B cell (primary cell): ENCODE data around the gene GFRAL. TPM values are rescaled to one million over a fixed set of nuclear protein-coding genes. Genes with fewer than 3 reads are reported as not detected.

ENCODE experiments used
- ATAC-seq: fragments of 200-7000 bp; cut with Tn5 transposase; one replicate; pipeline ENCODE4 v1.10.0; 2021; ENCODE audit warnings: low read depth, mild to moderate bottlenecking, moderate number of reproducible peaks, moderate library complexity
- CTCF ChIA-PET: fragments of 350-600 bp; sonication (Branson Sonifier 250); formaldehyde crosslinking; loops from one replicate; lab custom pipeline; 2021; ENCODE audit warnings: antibody characterized with exemption, inconsistent platforms; lab: Charles Lee
- POLR2A ChIA-PET: fragments of 350-600 bp; sonication (Branson Sonifier 250); formaldehyde crosslinking; loops from one replicate; lab custom pipeline; 2021; ENCODE audit warnings: antibody characterized with exemption; lab: Charles Lee
- DNase-seq: peaks from one replicate; pipeline ENCODE4 v3.0.0; 2013
- H2AFZ ChIP-seq: 2 replicates; pipeline ENCODE4 v1.6.1; 2012; ENCODE audit warnings: mild to moderate bottlenecking, low read depth, low read length; ENCODE audit not compliant: insufficient read depth, poor library complexity, severe bottlenecking
- H3K27ac ChIP-seq, 2 donors: 1 replicate in 1 of 2; 2 replicates in 1 of 2; pipeline ENCODE4 v1.5.1; 2012 to 2013; ENCODE audit warnings: low read length in 2 of 2, mild to moderate bottlenecking in 2 of 2, moderate library complexity in 1 of 2
- H3K27me3 ChIP-seq, 4 experiments: fragments of 200-600 bp in 1 of 4; sonication (generic) in 1 of 4; replicated peaks in 1 of 4; 1 replicate in 2 of 4; 2 replicates in 2 of 4; pipeline versions ENCODE4 v1.6.1 to v1.7.0; 2013 to 2016; ENCODE audit warnings: low read length in 3 of 4, mild to moderate bottlenecking in 2 of 4, mixed read lengths in 1 of 4, moderate library complexity in 1 of 4; ENCODE audit not compliant: insufficient read depth in 4 of 4, control insufficient read depth in 3 of 4; ENCODE audit errors: control extremely low read depth in 1 of 4
- H3K36me3 ChIP-seq, 2 experiments: replicated peaks in 1 of 2; 1 replicate in 1 of 2; 2 replicates in 1 of 2; pipeline versions ENCODE4 v1.6.1 to v1.7.1; 2013; ENCODE audit warnings: low read length in 1 of 2; ENCODE audit not compliant: insufficient read depth in 2 of 2, control insufficient read depth in 1 of 2; ENCODE audit errors: control extremely low read depth in 1 of 2, extremely low read depth in 1 of 2
- H3K4me1 ChIP-seq, 2 donors: fragments of 200-600 bp in 1 of 2; sonication (generic) in 1 of 2; 1 replicate in 1 of 2; 2 replicates in 1 of 2; pipeline versions ENCODE4 v1.5.1 to v1.6.1; 2013 to 2017; ENCODE audit warnings: low read length in 2 of 2; ENCODE audit not compliant: control insufficient read depth in 2 of 2, insufficient read depth in 2 of 2
- H3K4me2 ChIP-seq: replicated peaks from 2 replicates; pipeline ENCODE3; 2012; ENCODE audit warnings: mild to moderate bottlenecking, low read depth, low read length; ENCODE audit not compliant: poor library complexity, severe bottlenecking
- H3K4me3 ChIP-seq, 5 experiments: fragments of 200-600 bp in 1 of 5; sonication (generic) in 1 of 5; 1 replicate in 3 of 5; 2 replicates in 2 of 5; pipeline versions ENCODE4 v1.5.1 to v1.7.0; 2011 to 2016; ENCODE audit warnings: low read length in 4 of 5, mild to moderate bottlenecking in 4 of 5, low read depth in 2 of 5, control low read depth in 1 of 5, moderate library complexity in 1 of 5; ENCODE audit not compliant: insufficient read depth in 1 of 5; ENCODE audit errors: control extremely low read depth in 1 of 5, extremely low read depth in 1 of 5
- H3K79me2 ChIP-seq: fragments of 200-600 bp; sonication (generic); one replicate; pipeline ENCODE4 v1.6.0; 2016; ENCODE audit warnings: low read length; ENCODE audit not compliant: control insufficient read depth, insufficient read depth
- H3K9ac ChIP-seq: fragments of 200-600 bp; sonication (generic); 2 replicates; pipeline ENCODE4 v1.6.1; 2017; ENCODE audit warnings: mild to moderate bottlenecking, low read length, moderate library complexity
- H3K9me3 ChIP-seq, 3 donors: one replicate each; pipeline versions ENCODE4 v1.6.1 to v1.7.1; 2013; ENCODE audit warnings: low read length in 2 of 3; ENCODE audit not compliant: control insufficient read depth in 2 of 3, insufficient read depth in 1 of 3; ENCODE audit errors: control extremely low read depth in 1 of 3
- H4K20me1 ChIP-seq: 2 replicates; pipeline ENCODE4 v1.6.0; 2012; ENCODE audit warnings: mild to moderate bottlenecking, low read length; ENCODE audit not compliant: insufficient read depth, control insufficient read depth, poor library complexity, severe bottlenecking
- H3K27ac Mint-ChIP-seq: one replicate; pipeline ENCODE4 v1.8.0; 2021; ENCODE audit warnings: mixed read lengths
- H3K27me3 Mint-ChIP-seq: one replicate; pipeline ENCODE4 v1.8.0; 2021; ENCODE audit warnings: mixed read lengths
- H3K4me1 Mint-ChIP-seq: one replicate; pipeline ENCODE4 v1.8.0; 2021; ENCODE audit warnings: mixed read lengths
- H3K4me3 Mint-ChIP-seq: one replicate; pipeline ENCODE4 v1.8.0; 2021; ENCODE audit warnings: mixed read lengths
- H3K9me3 Mint-ChIP-seq: one replicate; pipeline ENCODE4 v1.8.0; 2022; ENCODE audit warnings: mixed read lengths; ENCODE audit not compliant: insufficient read depth
- EZH2 ChIP-seq: IDR thresholded peaks from 2 replicates; pipeline ENCODE4 v1.6.1; 2012; ENCODE audit warnings: borderline replicate concordance, low read depth, mild to moderate bottlenecking, moderate library complexity, low read length; ENCODE audit not compliant: insufficient read depth, poor library complexity, severe bottlenecking
- WGBS: methylation state at CpG from one replicate; pipeline ENCODE4 v1.1.5; 2013; ENCODE audit warnings: missing lambda C conversion rate; ENCODE audit not compliant: insufficient coverage; 5-methylcytosine and 5-hydroxymethylcytosine counted together
- intact Hi-C: fragments of 100-400 bp; cut with micrococcal nuclease; formaldehyde crosslinking; loops from one replicate; pipeline ENCODE4 v1.10.0; 2022
- polyA plus RNA-seq: library from polyadenylated mRNA; depleted of rRNA; stranded (reverse); fragments of >200 nt; gene quantifications from 2 replicates; pipeline ENCODE4 v1.2.3, GENCODE V29; 2012
- total RNA-seq, 2 donors: library from RNA; stranded (reverse); fragments of 120-200 nt in 1 of 2; gene quantifications; 1 replicate in 1 of 2; 2 replicates in 1 of 2; pipeline versions ENCODE4 v1.2.3 to v1.2.4, GENCODE V29; 2013 to 2022
- TF ChIP-seq, protein P1 (sequence below): fragments of 200-600 bp; IDR thresholded peaks from one replicate; pipeline ENCODE4 v1.8.0; 2022; ENCODE audit warnings: antibody characterized with exemption, mild to moderate bottlenecking

GFRAL gene
- total and polyA plus RNA-seq, 2 donors (not counting 1 experiment from before 2014, with no cell fraction given), result not detected

GRCh38 chr6:55438203-55438602, 110.9 kb downstream of the GFRAL start:
- 82% methylated on average over 2 of the region's 3 CpGs for WGBS

DNA sequence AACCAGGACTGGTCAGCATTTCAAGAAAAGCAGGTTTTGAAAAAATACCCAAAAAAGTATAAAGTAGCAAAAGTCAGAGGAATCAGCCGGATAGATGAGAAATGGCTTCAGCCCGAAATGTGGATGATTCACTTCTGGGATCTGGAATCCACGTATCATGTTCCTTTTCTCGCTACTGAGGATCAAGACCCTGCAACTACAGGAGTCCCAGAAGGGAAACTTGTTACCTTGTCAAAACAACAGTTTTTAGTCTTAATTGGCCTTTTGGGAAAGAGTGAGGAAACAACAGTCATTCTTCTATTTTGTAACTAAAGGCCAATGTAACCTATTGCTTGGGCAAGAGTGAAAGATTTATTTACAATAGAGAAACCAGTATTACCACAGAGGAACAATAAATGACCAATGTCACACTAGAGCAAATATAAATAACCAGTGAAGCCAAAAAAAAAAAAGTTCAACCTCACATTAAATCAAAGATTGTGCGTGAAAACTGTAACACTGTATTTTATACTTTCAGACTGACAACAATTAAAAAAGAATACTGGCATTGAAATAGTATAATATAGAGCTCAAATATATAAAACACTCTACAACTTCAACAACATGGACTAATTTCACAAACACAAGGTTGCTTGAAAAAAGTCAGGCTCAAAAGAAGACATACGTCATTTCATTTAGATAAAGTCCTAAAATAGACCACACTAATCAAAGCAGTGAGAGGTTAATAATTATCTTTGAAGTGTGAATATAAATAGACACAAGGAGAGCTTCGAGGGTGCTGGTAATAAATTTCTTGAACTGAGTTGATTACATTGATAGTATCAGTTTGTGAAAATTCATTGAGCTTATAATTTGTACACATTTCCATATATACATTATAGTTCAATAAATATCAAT, 116.2 kb downstream of the GFRAL start:
- Histone ChIP-seq H3K9ac (no peak overlapping the region), H3K9me3 (no peaks in the 10 kb centered on the region), H3K4me3 (no peak overlapping the region), H4K20me1 (no peaks in the 10 kb centered on the region), H2AFZ (no peak overlapping the region), H3K79me2 (no peaks in the 10 kb centered on the region), H3K4me2 (no peak overlapping the region), H3K36me3 (no peaks in the 10 kb centered on the region), H3K27ac (no peak overlapping the region), H3K4me1 (no peaks in the 10 kb centered on the region), H3K27me3 (no peaks in the 10 kb centered on the region)
- H3K4me1 Mint-ChIP-seq, result no peaks in the 10 kb centered on the region
- no peak for DNase-seq
- no peak for ATAC-seq
- POLR2A ChIA-PET, result no interaction called here
- CTCF ChIA-PET, result no interaction called here
- no peaks in the 10 kb centered on the region for H3K9me3 Mint-ChIP-seq
- TF ChIP-seq, protein P1, sequence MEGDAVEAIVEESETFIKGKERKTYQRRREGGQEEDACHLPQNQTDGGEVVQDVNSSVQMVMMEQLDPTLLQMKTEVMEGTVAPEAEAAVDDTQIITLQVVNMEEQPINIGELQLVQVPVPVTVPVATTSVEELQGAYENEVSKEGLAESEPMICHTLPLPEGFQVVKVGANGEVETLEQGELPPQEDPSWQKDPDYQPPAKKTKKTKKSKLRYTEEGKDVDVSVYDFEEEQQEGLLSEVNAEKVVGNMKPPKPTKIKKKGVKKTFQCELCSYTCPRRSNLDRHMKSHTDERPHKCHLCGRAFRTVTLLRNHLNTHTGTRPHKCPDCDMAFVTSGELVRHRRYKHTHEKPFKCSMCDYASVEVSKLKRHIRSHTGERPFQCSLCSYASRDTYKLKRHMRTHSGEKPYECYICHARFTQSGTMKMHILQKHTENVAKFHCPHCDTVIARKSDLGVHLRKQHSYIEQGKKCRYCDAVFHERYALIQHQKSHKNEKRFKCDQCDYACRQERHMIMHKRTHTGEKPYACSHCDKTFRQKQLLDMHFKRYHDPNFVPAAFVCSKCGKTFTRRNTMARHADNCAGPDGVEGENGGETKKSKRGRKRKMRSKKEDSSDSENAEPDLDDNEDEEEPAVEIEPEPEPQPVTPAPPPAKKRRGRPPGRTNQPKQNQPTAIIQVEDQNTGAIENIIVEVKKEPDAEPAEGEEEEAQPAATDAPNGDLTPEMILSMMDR, result no peak
- TF ChIP-seq EZH2, result no peak
- H3K27me3 Mint-ChIP-seq, result no peaks in the 10 kb centered on the region
- 98% methylated on average over 4 of the region's 7 CpGs for WGBS
- no peak overlapping the region for H3K4me3 Mint-ChIP-seq
- no peak overlapping the region for H3K27ac Mint-ChIP-seq
- intact Hi-C loops, result no loop called here

More at GRCh38 chr6:55438203-55438602, 110.9 kb downstream of the GFRAL start:
- Histone ChIP-seq H3K27me3 (no peaks in the 10 kb centered on the region), H3K79me2 (no peaks in the 10 kb centered on the region), H3K9ac (no peak overlapping the region), H4K20me1 (no peaks in the 10 kb centered on the region), H3K4me1 (no peaks in the 10 kb centered on the region), H3K4me2 (no peak overlapping the region), H2AFZ (no peak overlapping the region), H3K36me3 (no peaks in the 10 kb centered on the region), H3K4me3 (no peak overlapping the region), H3K27ac (no peak overlapping the region), H3K9me3 (no peaks in the 10 kb centered on the region)
- H3K4me3 Mint-ChIP-seq, result no peak overlapping the region
- ATAC-seq, result no peak
- DNase-seq, result no peak
- no peak for TF ChIP-seq EZH2
- TF ChIP-seq, protein P1, result no peak
- no peaks in the 10 kb centered on the region for H3K9me3 Mint-ChIP-seq
- intact Hi-C loops, result no loop called here
- ChIA-PET POLR2A (no interaction called here), CTCF (interaction anchor here (0.6 kb wide), 1 partner anchor 9 kb away, joined by 5 read pairs; no protein-coding TSS in a partner anchor)
- H3K27me3 Mint-ChIP-seq, result no peaks in the 10 kb centered on the region
- H3K27ac Mint-ChIP-seq, result no peak overlapping the region
- H3K4me1 Mint-ChIP-seq, result no peaks in the 10 kb centered on the region
